Stimulated activated CD8-positive, alpha-beta memory T cell treated with anti-CD3 and anti-CD28 coated beads, Interleukin-4, amount 100 ng/mL, for 1 hour (primary cell): Measurements from ENCODE around the gene IL1RAPL2.
"Not testable (repeated sequence)": the region's sequence is repeated elsewhere in the genome, so short reads cannot be mapped to it uniquely, and the experiment has no call there.

Experiments used
- DNase-seq, 2 donors: peaks; one replicate each; pipeline ENCODE4 v3.0.0-alpha.2; 2020; ENCODE audit warnings: low read depth in 2 of 2, low spot score in 1 of 2

The IL1RAPL2 gene

GRCh38 chrX:105013719-105014118 lies 447.7 kb downstream of the IL1RAPL2 start:
- DNase-seq: no peak

- no peak for DNase-seq
Observed at GRCh38 chrX:105017641-105018040, 451.6 kb downstream of the IL1RAPL2 start.

- DNase-seq: no peak
Observed at GRCh38 chrX:105018865-105019264, 452.9 kb downstream of the IL1RAPL2 start.

DNA sequence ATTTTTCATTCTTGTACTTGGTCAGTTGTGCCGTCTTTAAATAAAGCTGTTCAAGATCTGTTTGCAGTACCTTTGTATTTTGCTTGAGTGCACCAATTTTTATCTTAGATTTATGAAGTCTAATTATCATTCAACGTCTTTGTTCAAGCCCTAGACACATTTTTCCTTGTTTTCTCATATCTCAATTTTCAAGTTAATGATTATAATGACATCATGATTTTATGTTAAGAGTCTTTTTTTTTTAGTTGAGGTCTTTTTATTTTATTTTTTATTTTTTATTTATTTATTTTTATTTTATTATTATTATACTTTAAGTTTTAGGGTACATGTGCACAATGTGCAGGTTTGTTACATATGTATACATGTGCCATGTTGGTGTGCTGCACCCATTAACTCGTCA lies 463.0 kb downstream of the IL1RAPL2 start:
- DNase-seq: not testable (repeated sequence)

DNA sequence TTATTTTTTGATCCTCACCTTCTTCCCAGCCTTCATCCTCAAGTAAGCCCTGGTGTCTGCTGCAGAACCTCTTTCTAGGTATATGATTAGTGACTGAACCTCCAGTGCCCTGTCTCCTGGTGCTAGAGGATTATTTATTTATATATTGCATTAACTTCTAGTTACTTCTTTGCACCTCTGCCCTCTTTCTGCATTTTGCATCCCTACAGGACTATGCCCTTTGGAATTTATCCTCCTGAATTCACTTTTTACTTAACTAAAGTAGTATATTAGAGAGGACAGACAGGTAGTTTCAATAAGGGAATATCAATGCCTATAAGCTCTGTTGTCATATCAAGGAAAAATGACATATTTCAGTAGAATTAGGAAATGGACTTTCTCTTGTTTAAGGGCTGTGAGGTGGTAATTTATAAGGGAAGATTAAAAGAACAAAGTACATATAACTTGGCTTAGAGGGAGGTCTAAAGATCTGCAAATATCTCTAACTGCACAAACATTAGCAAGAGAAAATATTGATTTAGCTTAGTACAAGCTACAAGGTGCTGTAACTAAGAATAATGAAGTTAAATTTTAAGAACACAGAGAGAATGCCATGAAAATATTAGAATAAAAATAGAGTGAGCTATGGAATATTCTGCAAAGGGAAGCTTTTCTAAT lies 472.8 kb downstream of the IL1RAPL2 start:
- DNase-seq: no peak

- DNase-seq: no peak
Observed at GRCh38 chrX:105050921-105051320, 484.9 kb downstream of the IL1RAPL2 start.

GRCh38 chrX:105051364-105051763 lies 485.4 kb downstream of the IL1RAPL2 start:
- DNase-seq: no peak

- no peak for DNase-seq
Observed at GRCh38 chrX:105052926-105053325, 486.9 kb downstream of the IL1RAPL2 start.

GRCh38 chrX:105063743-105064142 lies 497.7 kb downstream of the IL1RAPL2 start:
- no peak for DNase-seq

- DNase-seq: no peak
Observed at GRCh38 chrX:105098201-105098600, 532.2 kb downstream of the IL1RAPL2 start.

- DNase-seq: no peak
Observed at GRCh38 chrX:105098812-105099211, 532.8 kb downstream of the IL1RAPL2 start.

GRCh38 chrX:105101378-105101777 lies 535.4 kb downstream of the IL1RAPL2 start:
- DNase-seq: no peak

GRCh38 chrX:105109936-105110335 lies 543.9 kb downstream of the IL1RAPL2 start:
- no peak for DNase-seq

GRCh38 chrX:105114554-105115130 lies 548.6 kb downstream of the IL1RAPL2 start:
- DNase-seq: no peak

DNA sequence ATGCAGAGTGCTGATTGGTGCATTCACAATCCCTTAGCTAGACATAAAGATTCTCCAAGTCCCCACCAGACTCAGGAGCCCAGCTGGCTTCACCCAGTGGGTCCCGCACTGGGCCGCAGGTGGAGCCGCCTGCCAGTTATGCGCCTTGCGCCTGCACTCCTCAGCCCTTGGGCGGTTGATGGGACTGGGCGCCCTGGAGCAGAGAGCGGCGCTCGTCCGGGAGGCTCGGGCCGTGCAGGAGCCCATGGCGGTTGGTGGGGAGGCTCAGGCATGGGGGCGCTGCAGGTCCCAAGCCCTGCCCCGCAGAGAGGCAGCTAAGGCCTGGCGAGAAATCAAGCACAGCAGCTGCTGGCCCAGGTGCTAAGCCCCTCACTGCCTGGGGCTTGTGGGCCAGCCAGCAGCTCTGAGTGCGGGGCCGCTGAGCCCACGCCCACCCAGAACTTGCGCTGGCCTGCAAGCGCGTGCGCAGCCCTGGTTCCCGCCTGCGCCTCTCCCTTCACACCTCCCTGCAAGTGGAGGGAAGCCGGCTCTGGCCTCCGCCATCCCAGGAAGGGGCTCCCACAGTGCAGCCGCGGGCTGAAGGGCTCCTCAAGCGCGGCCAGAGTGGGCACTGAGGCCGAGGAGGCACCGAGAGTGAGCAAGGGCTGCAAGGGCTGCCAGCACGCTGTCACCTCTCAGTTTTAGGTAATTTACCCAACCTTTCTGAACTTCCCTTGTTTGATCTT lies 549.8 kb downstream of the IL1RAPL2 start:
- not testable (repeated sequence) for DNase-seq

GRCh38 chrX:105116486-105116885 lies 550.5 kb downstream of the IL1RAPL2 start:
- no peak for DNase-seq

- no peak for DNase-seq
Observed at GRCh38 chrX:105117621-105118020, 551.6 kb downstream of the IL1RAPL2 start.

DNA sequence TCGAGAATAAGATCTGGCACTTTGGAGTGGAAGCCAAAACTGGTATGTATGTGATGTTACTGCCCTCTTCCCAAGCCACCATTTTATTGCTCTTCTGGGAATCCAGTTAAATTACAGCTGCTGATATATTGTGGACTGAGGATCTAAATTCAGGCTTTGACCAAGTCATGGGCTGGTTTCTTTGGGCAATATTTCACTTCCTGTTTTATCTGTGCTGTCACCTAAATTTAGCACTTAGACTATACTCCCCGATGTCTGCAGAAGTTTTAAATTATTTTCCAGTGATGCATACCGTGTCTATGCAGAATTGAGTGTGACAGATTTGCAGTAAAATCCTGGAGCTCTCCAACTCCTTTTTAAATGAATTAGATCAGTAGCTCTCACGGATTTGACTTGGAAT lies 554.5 kb downstream of the IL1RAPL2 start:
- DNase-seq: no peak

DNA sequence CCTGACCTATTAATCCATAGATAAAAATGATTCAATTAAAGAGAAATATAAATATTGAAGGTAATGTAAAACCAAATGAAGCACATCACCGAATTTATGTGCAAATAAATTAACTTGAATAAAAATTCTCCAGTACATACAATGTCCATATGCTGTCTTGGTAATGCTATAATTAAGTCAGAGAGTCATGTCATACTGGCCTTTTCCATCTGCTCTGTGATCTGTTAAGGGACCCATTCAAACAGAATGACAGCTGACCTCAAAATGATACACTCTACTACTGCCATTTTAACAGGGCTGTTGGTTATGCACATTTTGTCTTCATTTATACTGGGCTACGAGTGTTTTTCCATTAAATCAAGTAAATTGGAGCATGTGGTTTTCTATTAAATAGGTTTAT lies 555.2 kb downstream of the IL1RAPL2 start:
- no peak for DNase-seq

- no peak for DNase-seq
Observed at GRCh38 chrX:105126201-105126600, 560.2 kb downstream of the IL1RAPL2 start.

GRCh38 chrX:105134273-105134672 lies 568.3 kb downstream of the IL1RAPL2 start:
- DNase-seq: no peak

GRCh38 chrX:105136786-105137185 lies 570.8 kb downstream of the IL1RAPL2 start:
- no peak for DNase-seq
